ENCODE measurements around the gene PYM1.
A peak's percentile ranks its signal among the peaks of the same experiment; 100 is the strongest.
"Not testable (repeated sequence)": the region's sequence is repeated elsewhere in the genome, so short reads cannot be mapped to it uniquely, and the experiment has no call there.

PYM1 gene

DNA sequence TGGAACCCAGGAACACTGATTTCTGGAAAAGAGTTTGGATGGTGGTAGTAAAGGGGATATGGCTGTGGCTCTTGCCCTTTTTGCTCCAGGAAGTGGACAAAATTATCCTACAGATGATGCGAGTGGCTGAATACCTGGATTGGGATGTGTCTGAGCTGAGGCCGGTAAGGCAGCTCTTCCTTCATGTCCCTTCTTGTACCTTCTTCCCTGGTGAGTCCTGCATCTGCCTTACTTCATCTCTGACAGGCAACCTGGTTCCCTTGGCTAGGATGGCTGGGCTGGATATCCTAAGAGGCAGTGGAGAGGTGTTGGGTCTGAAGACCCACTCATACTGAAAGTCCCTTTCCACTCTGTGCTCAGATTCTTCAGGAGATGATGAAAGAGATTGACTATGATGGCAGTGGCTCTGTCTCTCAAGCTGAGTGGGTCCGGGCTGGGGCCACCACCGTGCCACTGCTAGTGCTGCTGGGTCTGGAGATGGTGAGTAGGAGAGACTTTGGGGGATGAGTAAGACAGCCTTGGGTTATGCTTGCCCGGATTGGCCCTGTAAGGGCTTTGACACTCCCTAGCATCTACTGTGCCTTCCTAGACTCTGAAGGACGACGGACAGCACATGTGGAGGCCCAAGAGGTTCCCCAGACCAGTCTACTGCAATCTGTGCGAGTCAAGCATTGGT, 11.3 kb upstream of the PYM1 start:
- no peak for DNase-seq

- DNase-seq: no peak
Observed at GRCh38 chr12:55937981-55938380, 10.3 kb upstream of the PYM1 start.

DNA sequence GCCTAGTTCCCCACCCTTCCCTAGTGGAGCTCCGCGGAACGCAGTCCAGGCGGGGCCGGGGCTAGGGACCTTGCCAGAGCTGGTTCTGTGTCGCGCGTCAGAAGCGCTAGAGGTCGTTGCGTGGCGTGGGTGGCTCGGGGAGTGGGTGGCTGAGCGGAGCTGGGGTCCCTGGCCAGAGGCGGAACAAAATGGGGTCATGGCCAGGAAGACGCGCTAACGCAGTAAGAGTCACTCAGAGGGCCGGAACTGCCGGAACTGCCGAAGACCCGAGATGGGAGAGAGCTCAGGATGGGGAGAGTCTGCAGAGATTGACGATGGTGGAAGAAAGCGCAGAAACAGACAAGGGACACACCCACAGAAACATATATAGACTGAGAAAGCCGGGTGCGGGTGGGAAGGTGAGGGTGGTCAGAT, 8.1 kb upstream of the PYM1 start:
- DNase-seq: no peak

- DNase-seq: no peak
Observed at GRCh38 chr12:55934773-55935172, 7.1 kb upstream of the PYM1 start.

DNA sequence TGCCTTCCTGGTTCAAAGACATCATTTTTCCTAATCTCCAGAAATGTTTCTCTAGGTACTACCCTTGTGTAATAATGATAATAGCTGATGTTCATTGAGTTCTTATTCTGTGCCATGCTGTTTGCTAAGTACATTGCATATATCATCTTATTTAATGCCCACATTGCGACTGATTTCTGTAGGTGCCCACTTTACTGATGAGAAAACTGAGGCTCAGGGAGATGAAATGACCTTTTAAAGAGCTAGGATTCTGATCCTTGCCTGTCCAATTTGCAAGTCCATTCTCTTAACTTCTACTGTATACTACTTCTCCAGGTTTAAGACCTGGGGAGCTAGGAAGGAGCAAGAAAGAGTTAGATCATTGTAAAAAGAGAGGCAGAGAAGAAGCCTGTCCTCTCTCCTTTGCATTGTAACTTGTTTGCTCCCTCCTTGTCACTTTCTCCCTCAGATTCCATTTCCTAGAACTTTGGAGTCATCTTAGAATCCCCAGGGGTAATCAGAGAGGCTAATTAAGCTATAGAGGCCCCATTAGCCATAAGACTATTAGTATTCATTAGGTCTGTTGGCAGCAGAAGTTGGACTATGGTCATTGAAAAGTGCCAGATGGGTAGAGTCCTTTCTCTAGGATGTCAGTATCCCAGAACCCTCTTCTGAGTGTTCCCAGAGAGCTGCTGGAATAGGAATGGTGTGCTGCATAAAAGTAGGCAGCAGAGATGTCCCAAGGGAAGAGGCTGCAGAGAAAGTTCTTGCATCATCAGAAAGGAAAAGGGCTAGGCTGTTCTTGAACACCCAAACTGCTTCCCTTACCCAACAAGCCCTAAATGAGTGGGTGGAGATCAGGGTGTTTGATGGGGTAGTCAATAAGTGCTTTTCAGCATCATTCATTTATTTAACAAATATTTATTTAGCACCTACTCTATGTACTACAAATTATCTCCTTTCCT, 6.4 kb upstream of the PYM1 start:
- no peak for DNase-seq

GRCh38 chr12:55933169-55933798, 5.6 kb upstream of the PYM1 start:
- no peak for DNase-seq

DNA sequence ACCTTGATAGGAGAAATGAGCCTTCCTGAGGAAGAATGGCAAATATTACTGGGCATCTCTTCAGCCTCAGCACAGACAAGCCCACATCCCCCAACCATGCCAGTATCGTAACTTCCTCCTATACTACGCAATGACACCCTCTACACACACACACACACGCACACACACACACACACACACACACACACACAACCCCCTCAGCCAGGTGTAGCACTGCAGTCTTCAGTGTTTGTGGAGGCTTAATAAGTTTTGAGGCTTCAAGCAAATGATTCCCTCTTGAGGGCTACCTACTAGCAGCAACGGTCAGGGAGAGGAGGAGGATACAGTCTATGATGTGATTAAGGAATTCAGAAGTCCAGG, 4.8 kb upstream of the PYM1 start:
- no peak for DNase-seq

DNA sequence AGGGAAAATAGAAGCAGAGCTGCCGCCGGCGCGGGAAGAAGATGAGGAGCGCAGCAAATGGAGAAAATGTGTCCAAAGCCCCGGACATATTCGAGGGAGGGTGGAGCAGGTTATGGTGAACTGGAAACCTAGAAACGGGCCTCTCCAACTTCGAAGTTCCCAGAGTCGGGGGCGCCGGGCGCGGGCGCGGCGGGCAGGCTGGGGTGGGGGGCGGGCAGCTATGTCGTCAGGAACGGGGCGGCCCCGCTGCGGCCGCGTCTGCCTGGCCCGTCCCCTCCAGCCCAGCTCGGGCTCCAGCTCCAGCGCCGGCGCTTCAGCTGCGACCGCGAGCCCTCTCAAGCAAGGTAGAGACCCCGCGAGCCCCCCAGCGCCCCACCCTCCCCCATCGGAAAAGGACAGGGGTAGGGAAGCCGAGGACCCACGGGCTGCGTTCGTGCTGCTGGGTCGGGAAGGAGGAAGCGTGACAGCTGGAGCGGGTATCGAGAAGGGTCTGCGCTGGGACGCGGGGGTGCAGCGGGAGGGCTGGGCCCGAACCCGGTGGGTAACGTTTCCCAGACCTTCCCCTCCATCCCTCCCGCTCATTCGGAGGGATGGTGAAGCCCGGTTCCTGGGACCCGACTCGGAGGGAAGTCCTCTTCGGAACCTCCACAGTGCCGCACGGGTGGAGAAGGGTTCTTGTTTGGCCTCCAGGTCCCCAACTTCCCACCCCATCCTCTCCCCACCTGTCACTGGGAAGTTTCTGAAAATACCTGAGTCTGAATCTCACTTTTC, 4.3 kb upstream of the PYM1 start:
- no peak for DNase-seq

- DNase-seq: no peak
Observed at GRCh38 chr12:55931317-55931779, 3.7 kb upstream of the PYM1 start.

DNA sequence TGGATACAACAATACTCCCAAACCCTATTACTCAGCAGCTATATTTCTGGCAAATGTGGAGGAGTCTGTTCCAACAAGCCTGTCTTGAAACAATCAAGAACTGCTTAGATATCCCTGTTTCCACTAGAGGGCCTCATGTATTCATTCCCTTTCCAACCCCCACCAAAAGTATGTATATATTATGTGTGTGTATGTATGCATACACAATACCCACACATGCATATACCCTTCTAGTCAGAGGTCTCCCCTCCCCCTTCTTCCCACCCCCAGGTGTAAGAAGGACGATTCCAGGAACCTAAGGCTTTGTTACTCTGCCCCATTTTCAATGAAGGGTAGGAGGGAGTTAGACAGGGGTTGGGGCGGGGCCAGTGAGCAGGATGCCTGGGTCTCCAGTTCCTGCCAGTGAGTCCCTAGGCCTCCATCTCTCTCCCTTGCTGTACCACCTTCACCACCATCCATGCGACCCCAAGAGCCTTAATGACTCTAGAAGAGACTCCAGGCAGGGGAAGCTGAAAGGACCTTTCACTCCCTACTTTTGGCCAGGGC, 3.1 kb upstream of the PYM1 start, which contains the start of gene DGKA:
DGKA (plus strand) TSS at position 392 of the 546 bp plus-strand sequence. CDS start 5,342 bp downstream, outside the sequence.
- DNase-seq: peak; percentile 71 to 72

- DNase-seq: peak in 1 of 2 donors; percentile 73
Observed at GRCh38 chr12:55929306-55929791, 1.7 kb upstream of the PYM1 start.

DNA sequence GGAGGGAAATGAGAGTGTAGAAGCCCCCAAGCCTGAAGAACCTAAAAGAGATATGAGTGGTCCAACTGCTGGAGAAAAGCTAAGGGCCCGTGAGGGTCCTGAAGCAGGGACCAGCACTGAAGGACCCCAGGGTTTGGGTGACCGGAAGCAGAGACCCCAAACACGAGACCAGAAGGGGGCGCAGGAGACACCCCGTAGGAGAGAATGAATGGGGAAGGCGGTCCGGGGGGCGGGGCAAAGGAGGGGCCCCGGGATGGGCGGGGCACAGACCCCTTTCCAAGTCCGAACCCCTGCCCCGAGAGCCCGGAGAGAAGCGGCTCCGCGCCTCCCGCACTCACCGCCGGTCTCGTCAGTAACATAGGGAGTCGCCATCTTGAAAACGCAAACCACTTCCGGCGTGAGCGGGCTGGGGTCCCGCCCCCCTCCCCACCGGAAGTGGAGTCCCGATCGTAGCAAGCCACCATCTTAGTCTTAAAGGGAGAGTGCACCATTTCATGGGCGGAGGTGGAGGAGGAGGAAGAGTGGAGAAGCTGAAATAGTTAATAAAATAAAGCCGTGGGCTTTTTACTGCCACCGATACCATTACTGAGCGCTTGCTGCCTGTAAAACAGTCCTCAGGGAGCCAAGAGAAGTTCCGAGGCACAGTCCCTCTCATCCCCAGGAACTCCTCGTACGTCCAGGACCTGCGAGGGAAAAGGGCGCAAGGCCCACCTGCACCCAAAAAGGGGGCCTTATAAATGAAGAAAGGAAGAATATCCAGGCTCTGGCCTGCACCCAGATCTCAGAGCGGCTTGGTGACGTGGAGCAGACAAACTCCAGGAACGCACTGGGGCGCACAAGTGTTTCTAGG, 731 bp downstream of the PYM1 start:
- peak; percentile 87 to 88 for DNase-seq

GRCh38 chr12:55925870-55926737, 1.6 kb downstream of the PYM1 start:
- no peak for DNase-seq

GRCh38 chr12:55925371-55925770, 2.3 kb downstream of the PYM1 start:
- DNase-seq: no peak

- DNase-seq: not testable (repeated sequence)
Observed at GRCh38 chr12:55923648-55924047, 4.0 kb downstream of the PYM1 start.

- no peak for DNase-seq
Observed at GRCh38 chr12:55922126-55922525, 5.6 kb downstream of the PYM1 start.

DNA sequence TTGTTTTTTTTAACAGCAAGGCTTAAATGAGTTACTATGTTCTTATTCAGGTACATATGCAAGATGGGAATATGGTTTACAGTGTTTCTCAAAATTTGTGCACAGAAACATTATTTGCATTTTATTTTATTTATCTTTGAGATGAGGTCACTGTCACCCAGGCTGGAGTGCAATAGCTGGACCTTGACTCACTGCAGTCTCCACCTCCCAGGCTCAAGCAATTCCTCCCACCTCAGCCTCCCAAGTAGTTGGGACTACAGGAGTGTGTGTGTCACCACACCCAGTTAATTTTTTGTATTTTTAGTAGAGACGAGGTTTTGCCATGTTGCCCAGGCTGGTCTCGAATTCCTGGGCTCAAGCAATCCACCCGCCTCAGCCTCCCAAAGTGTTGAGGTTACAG, 8.7 kb downstream of the PYM1 start:
- not testable (repeated sequence) for DNase-seq

- DNase-seq: no peak
Observed at GRCh38 chr12:55915482-55915859, 12.2 kb downstream of the PYM1 start.

DNA sequence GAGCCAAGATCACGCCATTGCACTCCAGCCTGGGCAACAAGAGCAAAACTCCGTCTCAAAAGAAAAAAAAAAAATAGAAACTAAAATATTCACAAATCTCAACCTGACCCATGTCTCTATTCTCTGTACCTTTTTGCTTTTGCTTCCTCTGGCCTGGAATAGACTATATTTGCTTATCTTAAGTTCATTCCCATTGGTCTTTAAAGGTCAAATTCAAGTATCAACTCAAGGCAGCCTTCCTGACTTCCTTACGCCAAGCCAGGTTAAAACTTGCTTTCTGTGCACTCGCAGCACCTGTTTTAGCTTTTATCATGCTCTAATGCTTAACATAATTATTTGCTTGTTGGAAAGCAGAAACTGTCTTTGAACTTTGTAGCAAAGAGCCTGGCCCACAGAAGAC, 14.8 kb downstream of the PYM1 start:
- no peak for DNase-seq

DNA sequence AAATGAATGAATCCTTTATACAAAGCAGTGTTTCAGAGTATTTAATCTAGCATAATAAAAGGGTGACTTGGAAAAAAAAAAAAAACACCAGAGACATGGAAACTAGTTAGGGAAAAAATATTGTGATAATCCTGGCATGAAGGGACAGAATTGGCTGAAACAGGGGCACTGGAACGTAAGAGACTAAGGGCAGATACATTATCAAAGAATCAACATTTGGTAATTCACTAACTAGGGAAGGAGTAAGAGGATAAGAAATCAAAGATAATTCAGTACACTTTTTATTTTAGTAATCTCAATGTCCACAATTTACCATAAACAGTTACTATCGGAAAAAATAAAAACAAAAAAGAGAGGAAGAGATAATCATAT, 18.2 kb downstream of the PYM1 start:
- no peak for DNase-seq

Data from stimulated activated CD4-positive, alpha-beta T cell treated with anti-CD3 and anti-CD28 coated beads, Interleukin-2, amount 100 ng/mL, for 48 hours (primary cell).